GM12872 (cell line): ENCODE measurements around the gene COBL.

ENCODE experiments used
- TF ChIP-seq, protein P1 (sequence below): IDR thresholded peaks from 3 replicates; pipeline ENCODE4 v1.5.1; 2011; ENCODE audit warnings: low read depth, mild to moderate bottlenecking, low read length, moderate library complexity; ENCODE audit not compliant: insufficient read depth

COBL gene

DNA sequence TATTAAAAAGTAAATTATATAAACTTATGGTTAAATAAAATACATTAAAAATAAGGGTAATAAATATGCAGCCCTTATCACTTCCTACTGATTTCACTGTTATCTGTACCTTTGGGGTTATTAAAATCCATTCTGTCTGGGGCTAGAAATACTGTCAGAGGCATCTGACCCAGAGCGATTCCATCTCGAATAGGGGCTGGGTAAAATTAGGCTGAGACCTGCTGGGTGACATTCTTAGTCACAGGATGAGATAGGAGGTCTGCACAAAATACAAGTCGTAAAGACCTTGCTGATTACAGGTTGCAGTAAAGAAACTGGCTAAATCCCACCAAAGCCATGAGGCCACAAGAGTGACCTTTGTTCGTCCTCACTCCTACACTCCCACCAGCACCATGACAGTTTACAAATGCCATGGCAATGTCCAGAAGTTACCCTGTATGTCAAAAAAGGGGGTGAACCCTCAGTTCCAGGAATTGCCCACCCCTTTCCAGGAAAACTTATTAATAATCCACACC, 77.6 kb downstream of the COBL start:
- TF ChIP-seq, protein P1, sequence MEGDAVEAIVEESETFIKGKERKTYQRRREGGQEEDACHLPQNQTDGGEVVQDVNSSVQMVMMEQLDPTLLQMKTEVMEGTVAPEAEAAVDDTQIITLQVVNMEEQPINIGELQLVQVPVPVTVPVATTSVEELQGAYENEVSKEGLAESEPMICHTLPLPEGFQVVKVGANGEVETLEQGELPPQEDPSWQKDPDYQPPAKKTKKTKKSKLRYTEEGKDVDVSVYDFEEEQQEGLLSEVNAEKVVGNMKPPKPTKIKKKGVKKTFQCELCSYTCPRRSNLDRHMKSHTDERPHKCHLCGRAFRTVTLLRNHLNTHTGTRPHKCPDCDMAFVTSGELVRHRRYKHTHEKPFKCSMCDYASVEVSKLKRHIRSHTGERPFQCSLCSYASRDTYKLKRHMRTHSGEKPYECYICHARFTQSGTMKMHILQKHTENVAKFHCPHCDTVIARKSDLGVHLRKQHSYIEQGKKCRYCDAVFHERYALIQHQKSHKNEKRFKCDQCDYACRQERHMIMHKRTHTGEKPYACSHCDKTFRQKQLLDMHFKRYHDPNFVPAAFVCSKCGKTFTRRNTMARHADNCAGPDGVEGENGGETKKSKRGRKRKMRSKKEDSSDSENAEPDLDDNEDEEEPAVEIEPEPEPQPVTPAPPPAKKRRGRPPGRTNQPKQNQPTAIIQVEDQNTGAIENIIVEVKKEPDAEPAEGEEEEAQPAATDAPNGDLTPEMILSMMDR: no peak

DNA sequence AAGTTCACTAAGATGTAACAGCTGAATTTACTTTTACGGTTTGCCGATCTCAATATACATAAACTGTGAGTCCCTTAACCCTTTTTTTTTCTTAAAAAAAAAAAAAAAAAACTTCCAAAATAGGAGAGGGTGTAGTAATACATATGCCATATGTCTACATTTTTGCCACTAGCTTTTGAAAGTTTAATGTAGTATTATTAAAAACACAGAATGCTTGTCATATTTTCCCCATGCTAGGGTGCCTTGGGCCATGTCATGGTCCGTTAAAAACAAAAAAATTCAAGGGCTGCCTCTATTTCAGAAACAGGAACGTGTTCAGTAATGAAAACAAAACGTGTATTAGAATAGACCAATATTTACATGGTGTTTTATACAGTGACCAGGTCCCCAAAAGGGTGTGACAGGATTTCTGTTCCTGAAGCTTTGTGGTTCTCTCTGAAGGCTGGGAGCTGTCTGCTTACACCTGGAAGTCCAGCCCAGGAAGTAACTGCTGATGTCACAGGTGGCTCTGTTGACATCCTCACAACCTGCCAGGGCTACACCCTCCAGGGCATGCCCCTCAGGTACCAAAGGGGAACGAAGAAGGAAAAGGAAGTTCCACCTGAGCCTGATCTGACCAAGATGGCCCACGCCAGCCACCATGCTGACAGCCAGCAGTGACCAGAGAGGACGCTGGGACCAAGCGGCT, 79.0 kb downstream of the COBL start:
- TF ChIP-seq, protein P1: no peak

DNA sequence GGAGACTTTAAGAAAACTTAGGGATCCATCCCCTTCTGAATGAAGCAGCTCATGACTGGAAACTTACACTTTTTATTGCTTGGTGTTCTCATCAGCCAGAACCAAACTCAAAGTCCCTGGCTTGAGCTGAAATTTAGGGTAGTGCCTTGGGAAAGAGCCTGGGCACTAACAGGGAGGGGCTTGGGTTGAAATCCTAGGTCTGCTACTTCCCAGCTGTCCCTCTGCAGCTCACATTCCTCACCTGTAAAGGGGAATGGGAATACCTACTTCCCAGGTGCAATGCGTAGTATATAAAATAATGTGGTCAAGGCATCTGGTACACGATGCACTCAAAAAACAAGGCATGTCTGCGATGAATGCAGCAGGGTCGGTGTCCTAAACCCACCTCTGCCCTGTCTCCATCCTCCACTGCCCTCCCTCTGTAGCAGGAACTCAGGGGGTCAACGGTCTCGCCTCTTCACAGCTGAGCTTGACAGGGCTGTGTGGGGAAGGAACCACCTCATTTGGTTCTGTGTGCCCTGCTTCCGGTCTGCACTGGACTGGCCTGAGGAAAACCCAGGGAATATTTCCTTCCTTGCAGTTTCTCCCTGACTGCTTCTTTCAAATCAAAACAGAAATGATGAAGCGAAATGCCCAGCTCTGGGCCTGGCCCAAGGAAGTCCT, 80.0 kb downstream of the COBL start:
- TF ChIP-seq, protein P1: no peak

DNA sequence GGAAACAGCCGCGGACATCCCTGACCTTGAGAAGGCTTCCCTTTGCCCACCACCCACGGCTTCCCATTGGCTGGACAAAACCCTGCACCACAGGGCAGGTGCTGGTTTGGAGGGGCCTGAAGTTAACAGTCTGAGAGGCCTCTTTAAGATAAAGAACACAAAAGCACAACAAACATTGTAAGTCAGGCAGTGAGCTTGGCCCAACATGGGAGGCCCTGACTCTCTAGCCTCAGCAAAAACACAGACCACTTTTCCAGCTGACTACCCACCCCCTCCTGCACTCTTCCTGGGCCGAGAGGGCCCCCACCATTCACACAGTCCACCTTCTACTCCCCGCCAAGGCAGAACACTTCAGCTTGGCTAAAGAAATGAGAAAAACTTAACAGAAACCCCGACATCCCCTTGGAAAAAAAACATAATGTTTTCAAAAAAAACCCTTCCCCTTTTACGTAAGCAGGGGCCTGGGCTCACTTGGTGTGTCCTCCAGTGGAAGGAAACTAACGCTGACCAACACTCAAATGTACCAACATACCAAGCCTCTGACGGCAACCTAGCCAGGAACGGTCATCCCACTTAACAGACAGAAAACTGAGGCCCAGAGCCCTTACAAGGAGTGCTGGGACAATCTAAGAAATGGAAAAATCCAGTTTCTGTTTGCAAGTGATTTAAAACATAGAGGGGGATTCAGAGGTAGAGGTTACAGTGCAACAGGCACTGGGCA, 80.9 kb downstream of the COBL start:
- TF ChIP-seq, protein P1: no peak

DNA sequence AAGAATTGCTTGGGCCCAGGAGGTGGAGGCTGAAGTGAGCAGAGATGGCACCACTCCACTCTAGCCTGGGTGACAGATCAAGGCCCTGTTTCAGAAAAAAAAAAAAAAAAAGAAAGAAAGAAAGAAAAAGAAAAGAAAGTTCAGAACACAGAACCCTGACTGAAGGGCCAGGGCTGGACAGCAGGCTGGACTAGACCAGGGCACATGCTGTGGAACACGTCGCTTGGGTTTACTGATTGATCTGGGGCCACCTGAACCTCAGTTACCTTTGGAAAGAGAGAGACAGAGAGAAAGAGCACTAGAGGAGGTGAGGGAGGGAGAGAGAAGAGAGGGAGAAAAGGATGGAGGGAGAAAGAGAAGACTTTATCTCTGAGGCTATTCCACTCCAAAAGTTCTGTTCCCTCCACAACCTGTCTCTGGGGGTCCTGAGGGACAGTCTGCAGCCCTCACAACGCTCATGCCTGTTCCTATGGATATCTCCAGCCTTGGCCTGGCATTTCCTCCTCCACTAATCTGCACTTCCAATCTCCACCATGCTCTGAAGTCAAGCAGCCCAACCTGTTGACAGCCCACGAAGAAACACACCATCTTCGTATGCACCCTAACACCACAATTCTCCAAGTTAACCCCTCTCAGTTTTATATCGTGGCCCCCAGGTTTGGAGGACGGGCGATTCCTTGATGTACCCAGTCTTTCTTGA, 81.8 kb downstream of the COBL start:
- TF ChIP-seq, protein P1: no peak

DNA sequence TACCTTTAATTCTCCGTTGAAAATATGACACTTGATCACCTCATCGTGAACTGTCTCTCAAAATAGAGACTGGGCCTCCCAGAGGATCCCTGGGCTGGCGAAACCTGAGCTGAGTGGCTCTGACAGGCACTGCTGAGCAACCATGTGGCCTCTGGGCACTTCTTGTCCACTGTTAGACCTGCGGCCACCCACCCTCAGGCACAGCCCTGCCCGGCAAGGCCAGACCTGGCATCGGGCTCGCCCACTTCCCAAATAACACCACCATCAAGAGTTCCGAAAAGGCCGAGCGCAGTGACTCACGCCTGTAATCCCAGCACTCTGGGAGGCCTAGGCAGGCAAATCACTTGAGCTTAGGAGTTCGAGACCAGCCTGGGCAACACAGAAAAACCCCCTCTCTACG, 82.5 kb downstream of the COBL start:
- TF ChIP-seq, protein P1: no peak

DNA sequence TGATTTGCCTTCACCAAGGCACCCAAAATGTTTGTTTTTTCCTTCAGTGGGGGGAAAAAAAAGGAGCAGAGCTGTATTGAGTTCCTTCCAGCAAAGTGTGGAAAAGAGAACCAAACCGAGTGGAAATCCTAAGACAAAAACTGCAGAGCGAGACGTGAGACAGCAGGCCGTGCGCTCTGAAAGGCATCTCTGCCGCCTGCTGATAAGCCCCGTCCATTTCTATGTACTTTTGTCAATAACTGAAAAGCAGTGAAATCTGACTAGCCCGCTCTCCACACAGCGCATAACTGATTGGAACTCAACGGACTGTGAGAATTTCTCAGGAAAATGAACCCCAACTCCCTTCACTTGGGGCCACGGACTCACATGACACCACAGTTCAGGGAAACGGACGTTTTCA, 83.2 kb downstream of the COBL start:
- TF ChIP-seq, protein P1: no peak
